Suppressor macrophage (primary cell): ENCODE data around the gene C4orf36.

Experiments used
- DNase-seq, 4 experiments: peaks; one replicate each; pipeline ENCODE4 v3.0.0-alpha.2; 2020 to 2022
- total RNA-seq, 17 experiments: gene quantifications; one replicate each; lab custom pipeline; 2026; ENCODE audit warnings: mixed read lengths in 6 of 17, inconsistent platforms in 3 of 17; lab: John Stamatoyannopoulos, UW

Gene C4orf36
- total RNA-seq, result 0 to 0.44 (median 0.02) reads per million in 17 experiments

DNA sequence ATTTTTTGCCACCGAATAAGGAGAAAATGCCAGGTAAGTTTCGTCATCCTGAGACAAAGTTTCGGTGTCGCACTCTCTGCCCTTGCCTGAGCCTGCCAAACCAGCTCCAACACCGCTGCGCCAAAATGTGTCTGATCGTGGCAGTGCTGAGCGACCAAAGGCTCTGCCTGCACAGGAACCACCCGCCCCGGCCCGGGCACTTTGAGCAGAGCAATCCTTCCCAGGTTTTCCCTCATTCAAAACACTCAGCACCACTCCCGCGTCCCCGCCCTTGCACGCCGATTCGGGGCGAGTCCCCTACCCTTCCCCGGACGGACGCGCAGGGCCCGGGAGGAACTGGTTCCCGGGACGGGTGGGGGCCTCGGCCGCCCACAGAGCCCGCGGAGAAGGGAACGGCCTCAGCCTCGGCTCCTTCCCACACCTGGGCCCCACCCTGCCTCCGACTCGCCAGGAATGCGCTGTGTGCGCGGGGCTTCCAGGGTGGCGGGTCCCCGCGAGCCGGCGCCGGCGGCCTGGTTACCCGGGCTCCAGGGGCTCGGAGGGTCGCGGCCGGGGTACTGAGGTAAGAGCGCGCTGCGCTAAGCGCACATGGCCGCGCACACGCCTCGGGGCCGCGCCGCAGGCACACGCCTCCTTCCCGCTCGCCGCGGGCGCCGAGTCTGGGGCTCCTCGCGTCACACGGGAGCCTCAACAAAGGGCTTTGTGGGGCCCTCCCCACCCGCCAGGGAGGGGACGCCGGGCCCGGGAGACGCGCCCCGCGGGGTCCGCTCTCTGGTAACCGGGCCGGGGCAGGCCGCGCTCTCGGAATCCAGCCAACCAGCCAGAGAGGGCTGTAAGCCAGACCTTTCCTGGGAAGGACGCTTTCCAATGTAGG lies at the start of gene C4orf36:
TSS of gene C4orf36 (minus strand) at position 661 of the 874 bp plus-strand sequence. CDS start 902 bp downstream, outside the sequence.
- peak; percentile 34 to 70 (median 46) for DNase-seq

- DNase-seq, result no peak
These were observed 48.8 kb upstream of the C4orf36 start for GRCh38 chr4:86940920-86941460.

DNA sequence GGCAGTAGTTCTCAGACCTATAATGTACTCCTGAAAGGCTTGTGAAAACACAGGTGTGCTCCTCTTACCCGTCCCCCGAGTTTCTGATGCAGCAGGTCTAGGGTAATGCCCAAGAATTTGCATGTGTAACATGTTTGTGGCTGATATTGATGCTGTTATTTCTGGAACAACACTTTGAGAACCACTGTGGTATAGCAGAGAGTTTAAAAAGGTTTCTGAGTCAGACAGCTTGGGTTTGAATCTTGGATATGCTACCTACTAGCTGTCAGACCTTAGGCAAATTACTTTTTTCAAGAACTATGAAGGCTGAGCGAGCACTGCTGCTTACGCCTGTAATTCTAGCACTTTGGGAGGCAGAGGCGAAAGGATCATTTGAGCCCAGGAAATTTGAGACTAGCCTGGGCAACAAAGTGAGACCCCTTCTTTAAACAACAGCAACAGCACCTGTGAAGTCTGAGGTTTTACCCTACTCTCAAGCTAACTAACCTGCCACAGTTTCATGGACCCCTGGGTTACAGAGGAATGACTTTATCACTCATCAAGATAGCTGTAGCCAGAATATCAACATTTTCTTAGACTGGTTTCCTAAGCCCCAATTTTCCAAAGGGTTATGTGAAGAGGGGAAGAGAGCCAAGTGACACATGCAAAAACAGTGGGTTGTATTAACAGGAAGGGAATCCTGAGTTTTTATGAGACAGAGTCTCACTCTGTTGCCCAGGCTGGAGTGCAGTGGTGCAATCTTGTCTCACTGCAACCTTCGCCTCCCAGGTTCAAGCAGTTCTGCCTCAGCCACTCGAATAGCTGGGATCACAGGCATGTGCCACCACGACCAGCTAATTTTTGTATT lies 47.7 kb upstream of the C4orf36 start:
- peak in 2 of 4 experiments; percentile 49 to 60 for DNase-seq

DNA sequence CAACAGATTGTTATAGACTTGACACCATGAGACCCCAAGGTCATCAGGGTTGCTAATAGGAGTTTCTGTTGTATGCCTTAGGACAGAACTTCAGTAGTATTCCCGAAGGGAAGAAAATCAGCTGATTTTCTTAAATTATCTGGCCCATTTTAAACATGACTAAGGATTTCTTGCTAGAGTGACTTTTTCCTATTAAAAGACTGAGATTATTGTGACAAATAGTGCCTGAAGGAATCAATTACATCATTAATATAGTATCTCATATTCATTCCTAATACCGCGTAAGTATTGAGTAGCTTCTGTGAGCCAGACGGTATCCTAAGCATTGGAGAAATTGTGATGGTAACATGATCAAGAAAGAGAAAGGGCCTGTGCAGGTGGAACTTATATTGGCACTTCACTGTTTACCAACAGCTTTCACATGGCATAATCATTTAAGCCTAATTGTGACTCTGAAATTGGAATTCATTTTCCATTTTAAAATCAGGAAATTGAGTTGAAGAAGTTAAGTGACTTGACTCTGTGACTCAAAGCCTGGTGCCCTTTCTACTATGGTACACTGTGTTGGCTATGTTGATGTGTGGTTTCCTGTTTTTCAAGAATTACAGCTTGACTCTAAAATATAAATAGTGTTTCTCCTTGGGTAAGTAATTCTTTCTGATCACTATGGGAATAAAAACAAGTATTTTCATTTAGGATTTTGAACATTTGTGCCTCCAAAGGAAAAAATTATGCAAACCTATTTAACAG lies 46.7 kb upstream of the C4orf36 start:
- peak; percentile 60 to 87 (median 72) for DNase-seq

- DNase-seq, result peak; percentile 72 to 83 (median 81)
These were observed 43.9 kb upstream of the C4orf36 start for GRCh38 chr4:86935853-86936733.

DNA sequence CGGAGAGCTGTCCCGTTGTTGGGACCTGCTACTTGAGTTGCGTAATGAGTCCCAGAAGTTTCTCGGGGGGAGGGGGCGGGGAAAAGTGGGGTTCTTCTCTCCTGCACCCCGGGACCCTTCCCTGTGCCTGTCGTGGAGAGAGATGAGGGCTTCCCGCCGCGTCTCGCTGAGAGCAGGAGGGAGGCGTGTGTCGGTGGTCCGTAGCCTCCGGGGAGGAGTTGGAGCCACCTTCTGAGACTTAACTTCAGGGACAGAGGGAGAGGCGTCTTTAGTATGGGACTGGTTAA lies 43.3 kb upstream of the C4orf36 start:
- DNase-seq, result peak in 1 of 4 experiments; percentile 39

GRCh38 chr4:86934771-86935565 lies 42.7 kb upstream of the C4orf36 start, which contains the start of gene AFF1:
Gene AFF1 (plus strand): TSS chr4:86935011. CDS start chr4:86948534, 13,523 bp downstream.
- peak; percentile 96 to 98 (median 98) for DNase-seq

- peak in 2 of 4 experiments; percentile 19 to 31 for DNase-seq
These were observed 42.0 kb upstream of the C4orf36 start for GRCh38 chr4:86934147-86934770.

GRCh38 chr4:86928400-86929255 lies 36.4 kb upstream of the C4orf36 start:
- DNase-seq, result peak in 1 of 4 experiments; percentile 23

GRCh38 chr4:86927843-86928395 lies 35.7 kb upstream of the C4orf36 start:
- peak; percentile 49 to 82 (median 58) for DNase-seq

GRCh38 chr4:86926435-86927086 lies 34.3 kb upstream of the C4orf36 start:
- DNase-seq, result no peak

DNA sequence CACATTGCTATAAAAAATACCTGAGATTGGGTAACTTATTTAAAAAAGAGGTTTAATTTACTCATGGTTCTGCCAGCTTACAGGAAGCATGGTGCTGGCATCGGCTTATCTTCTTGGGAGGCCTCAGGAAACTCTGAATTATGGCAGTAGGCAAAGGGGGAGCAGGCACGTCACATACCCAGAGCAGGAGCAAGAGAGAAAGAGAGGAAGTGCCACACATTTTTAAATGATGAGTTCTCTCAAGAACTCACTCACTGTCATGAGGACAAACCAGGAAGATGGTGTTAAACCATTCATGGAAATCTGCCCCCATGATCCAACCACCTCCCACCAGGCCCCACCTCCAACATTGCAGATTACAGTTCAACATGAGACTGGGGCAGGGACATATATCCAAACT lies 32.6 kb upstream of the C4orf36 start:
- peak; percentile 66 to 87 (median 71) for DNase-seq

DNA sequence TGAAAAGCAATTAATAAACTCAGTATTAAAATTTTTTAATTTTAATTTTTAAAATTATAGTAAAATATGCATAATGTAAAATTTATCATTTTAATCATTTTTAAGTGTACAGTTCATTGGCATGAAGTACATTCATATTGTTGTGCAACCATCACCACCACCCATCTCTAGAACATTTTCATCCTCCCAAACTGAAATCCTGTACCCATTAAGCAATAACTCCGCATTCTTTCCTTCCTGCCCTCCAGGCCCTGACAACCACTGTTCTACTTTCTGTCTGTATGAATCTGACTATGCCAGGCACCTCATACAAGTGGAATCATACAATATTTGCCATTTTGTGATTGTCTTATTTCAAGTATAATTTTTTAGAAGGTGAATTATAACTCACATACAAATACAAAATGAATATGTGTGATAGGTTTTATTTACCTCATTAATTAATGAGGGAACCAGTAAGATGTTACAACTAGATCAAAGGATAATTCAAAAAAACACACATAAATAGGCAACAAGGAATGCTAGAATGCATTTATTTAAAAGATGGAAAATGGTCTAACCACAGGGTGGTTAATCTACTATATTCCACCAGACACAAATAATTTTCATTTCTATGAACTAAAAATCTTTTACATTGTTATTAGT lies 29.5 kb upstream of the C4orf36 start:
- DNase-seq, result peak in 3 of 4 experiments; percentile 27 to 50 (median 50)

DNA sequence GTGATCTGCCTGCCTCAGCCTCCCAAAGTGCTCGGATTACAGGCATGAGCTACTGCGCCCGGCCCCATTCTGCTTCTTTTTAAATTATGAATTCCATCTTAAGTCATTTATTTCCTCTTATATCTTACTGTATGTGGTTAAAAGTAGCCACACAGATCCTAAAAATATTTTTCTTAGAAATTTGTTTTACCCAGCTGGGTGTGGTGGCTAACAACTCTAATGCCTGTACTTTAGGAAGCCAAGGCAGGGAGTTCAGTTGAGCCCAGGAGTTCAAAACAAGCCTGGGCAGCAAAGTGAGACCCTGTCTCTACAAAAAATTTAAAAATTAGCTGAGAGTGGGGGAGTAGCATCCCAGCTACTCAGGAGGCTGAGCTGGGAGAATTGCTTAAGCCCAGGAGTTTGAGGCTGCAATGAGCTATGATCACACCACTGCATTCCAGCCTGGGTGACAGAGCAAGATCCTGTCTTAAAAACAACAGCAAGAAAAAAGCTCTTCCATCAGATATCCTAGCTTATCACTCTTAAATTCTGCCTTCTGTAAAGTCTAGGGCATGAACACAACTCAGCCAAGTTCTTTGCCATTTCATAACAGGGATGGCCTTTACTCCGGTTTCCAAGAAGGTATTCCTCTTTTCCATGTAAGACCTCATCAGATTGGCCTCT lies 27.5 kb upstream of the C4orf36 start:
- no peak for DNase-seq

- peak; percentile 84 to 91 (median 86) for DNase-seq
These were observed 26.4 kb upstream of the C4orf36 start for GRCh38 chr4:86918539-86919072.
